ENCODE measurements around the gene IER3.

The IER3 gene

GRCh38 chr6:30747300-30747687, 2.9 kb upstream of the IER3 start:
- no peak overlapping the region for H4K91ac ChIP-seq (ENCODE audit: low read depth, low read length, poor library complexity)
- H3K9ac ChIP-seq (ENCODE audit: low read depth, low read length, poor library complexity), result no peak overlapping the region
- H2AFZ ChIP-seq (ENCODE audit: low read length), result no peak overlapping the region
- no CpG with 5 or more reads among the region's 1 CpG for WGBS, 2 donors (ENCODE audit: extremely low coverage in 2 of 2, insufficient read length in 2 of 2, insufficient replicate concordance in 1 of 2)
- H2BK15ac ChIP-seq (ENCODE audit: low read length), result no peak overlapping the region
- peaks cover 0 to 8% of the 10 kb centered on the region in 2 donors for H3K4me1 ChIP-seq (ENCODE audit: control insufficient read depth in 2 of 2, insufficient read depth in 1 of 2, low read depth in 1 of 2, low read length in 2 of 2)
- H2BK120ac ChIP-seq (ENCODE audit: low read depth, low read length), result no peak overlapping the region
- H3K4ac ChIP-seq (ENCODE audit: low read length), result no peak overlapping the region
- no peak overlapping the region for H2BK12ac ChIP-seq (ENCODE audit: low read length)
- H3K18ac ChIP-seq (ENCODE audit: low read length), result no peak overlapping the region
- no peak overlapping the region for H3K4me2 ChIP-seq (ENCODE audit: insufficient read depth, low read length, poor library complexity, severe bottlenecking)
- peaks cover 0 to 2% of the 10 kb centered on the region in 2 donors for H3K9me3 ChIP-seq (replicated peaks in 1 of 2; ENCODE audit: control insufficient read depth in 2 of 2, insufficient read depth in 1 of 2, low read depth in 1 of 2, low read length in 2 of 2)
- H2AK5ac ChIP-seq (ENCODE audit: low read depth, low read length), result no peak overlapping the region
- H3K27me3 ChIP-seq (ENCODE audit: control insufficient read depth in 3 of 3, insufficient read depth in 3 of 3, low read depth in 1 of 3, low read length in 3 of 3), result peaks cover 0 to 13% (median 2%) of the 10 kb centered on the region in 3 experiments
- DNase-seq (ENCODE audit: low spot score), result no peak
- H3K23ac ChIP-seq (ENCODE audit: low read depth, low read length, poor library complexity), result no peak overlapping the region
- no peak overlapping the region for H3K14ac ChIP-seq (ENCODE audit: low read length)
- no peak overlapping the region for H3K27ac ChIP-seq (replicated peaks; ENCODE audit: low read length)
- H2BK5ac ChIP-seq (ENCODE audit: low read length), result no peak overlapping the region
- H3K79me1 ChIP-seq (ENCODE audit: low read depth, low read length), result no peaks in the 10 kb centered on the region
- no peak overlapping the region for H4K8ac ChIP-seq (ENCODE audit: low read depth, low read length)
- H3K4me3 ChIP-seq (ENCODE audit: low read length in 2 of 2), result no peak overlapping the region
- H3K36me3 ChIP-seq (replicated peaks in 1 of 2; ENCODE audit: control insufficient read depth in 2 of 2, insufficient read depth in 2 of 2, low read length in 2 of 2), result no peaks in the 10 kb centered on the region

GRCh38 chr6:30743099-30744053, 971 bp downstream of the IER3 start:
- no peaks in the 10 kb centered on the region for H3K9me3 ChIP-seq (replicated peaks in 1 of 2; ENCODE audit: control insufficient read depth in 2 of 2, insufficient read depth in 1 of 2, low read depth in 1 of 2, low read length in 2 of 2)
- no peak overlapping the region for H2BK12ac ChIP-seq (ENCODE audit: low read length)
- no peak for DNase-seq (ENCODE audit: low spot score)
- peak overlapping the region; percentile 83 for H2AFZ ChIP-seq (ENCODE audit: low read length)
- H3K9ac ChIP-seq (ENCODE audit: low read depth, low read length, poor library complexity), result peak overlapping the region; percentile 92
- peak overlapping the region; percentile 81 for H2BK15ac ChIP-seq (ENCODE audit: low read length)
- no peak overlapping the region for H3K14ac ChIP-seq (ENCODE audit: low read length)
- H3K4me1 ChIP-seq (ENCODE audit: control insufficient read depth in 2 of 2, insufficient read depth in 1 of 2, low read depth in 1 of 2, low read length in 2 of 2), result peaks cover 10 to 14% of the 10 kb centered on the region in 2 donors
- WGBS, 2 donors (ENCODE audit: extremely low coverage in 2 of 2, insufficient read length in 2 of 2, insufficient replicate concordance in 1 of 2), result no CpG with 5 or more reads among the region's 55 CpGs
- H3K36me3 ChIP-seq (replicated peaks in 1 of 2; ENCODE audit: control insufficient read depth in 2 of 2, insufficient read depth in 2 of 2, low read length in 2 of 2), result peaks cover 18 to 34% of the 10 kb centered on the region in 2 donors
- H3K79me1 ChIP-seq (ENCODE audit: low read depth, low read length), result peaks cover 4% of the 10 kb centered on the region
- H2BK120ac ChIP-seq (ENCODE audit: low read depth, low read length), result no peak overlapping the region
- peak overlapping the region; percentile 100 for H3K23ac ChIP-seq (ENCODE audit: low read depth, low read length, poor library complexity)
- H3K4ac ChIP-seq (ENCODE audit: low read length), result no peak overlapping the region
- H2BK5ac ChIP-seq (ENCODE audit: low read length), result peak overlapping the region; percentile 62
- peak overlapping the region; percentile 90 for H3K18ac ChIP-seq (ENCODE audit: low read length)
- H4K91ac ChIP-seq (ENCODE audit: low read depth, low read length, poor library complexity), result no peak overlapping the region
- peaks cover 0 to 13% (median 2%) of the 10 kb centered on the region in 3 experiments for H3K27me3 ChIP-seq (ENCODE audit: control insufficient read depth in 3 of 3, insufficient read depth in 3 of 3, low read depth in 1 of 3, low read length in 3 of 3)
- peak overlapping the region; percentile 79 for H3K4me2 ChIP-seq (ENCODE audit: insufficient read depth, low read length, poor library complexity, severe bottlenecking)
- no peak overlapping the region for H4K8ac ChIP-seq (ENCODE audit: low read depth, low read length)
- H3K4me3 ChIP-seq (ENCODE audit: low read length in 2 of 2), result peak overlapping the region; percentile 90 to 99
- no peak overlapping the region for H3K27ac ChIP-seq (replicated peaks; ENCODE audit: low read length)
- H2AK5ac ChIP-seq (ENCODE audit: low read depth, low read length), result peak overlapping the region; percentile 88

- H3K4me3 ChIP-seq (ENCODE audit: low read length in 2 of 2), result peak within 1 kb of the TSS; percentile 90 to 99
- H3K36me3 ChIP-seq (replicated peaks in 1 of 2; ENCODE audit: control insufficient read depth in 2 of 2, insufficient read depth in 2 of 2, low read length in 2 of 2), result peaks cover 24 to 42% of the 10 kb centered on the region in 2 donors
- no peak within 1 kb of the TSS for H4K8ac ChIP-seq (ENCODE audit: low read depth, low read length)
- H2BK120ac ChIP-seq (ENCODE audit: low read depth, low read length), result peak within 1 kb of the TSS; percentile 43
- H4K91ac ChIP-seq (ENCODE audit: low read depth, low read length, poor library complexity), result no peak within 1 kb of the TSS
- peak within 1 kb of the TSS; percentile 63 for H2BK15ac ChIP-seq (ENCODE audit: low read length)
- H2AK5ac ChIP-seq (ENCODE audit: low read depth, low read length), result peak within 1 kb of the TSS; percentile 16
- DNase-seq (ENCODE audit: low spot score), result peak; percentile 75
- peak within 1 kb of the TSS; percentile 14 for H2BK5ac ChIP-seq (ENCODE audit: low read length)
- peak within 1 kb of the TSS; percentile 99 for H3K23ac ChIP-seq (ENCODE audit: low read depth, low read length, poor library complexity)
- H3K4ac ChIP-seq (ENCODE audit: low read length), result no peak within 1 kb of the TSS
- peak within 1 kb of the TSS; percentile 79 for H3K4me2 ChIP-seq (ENCODE audit: insufficient read depth, low read length, poor library complexity, severe bottlenecking)
- peak within 1 kb of the TSS; percentile 90 for H3K18ac ChIP-seq (ENCODE audit: low read length)
- H3K79me1 ChIP-seq (ENCODE audit: low read depth, low read length), result peaks cover 4% of the 10 kb centered on the region
- peak within 1 kb of the TSS; percentile 83 for H2AFZ ChIP-seq (ENCODE audit: low read length)
- peaks cover 0 to 13% (median 2%) of the 10 kb centered on the region in 3 experiments for H3K27me3 ChIP-seq (ENCODE audit: control insufficient read depth in 3 of 3, insufficient read depth in 3 of 3, low read depth in 1 of 3, low read length in 3 of 3)
- no CpG with 5 or more reads among the region's 66 CpGs for WGBS, 2 donors (ENCODE audit: extremely low coverage in 2 of 2, insufficient read length in 2 of 2, insufficient replicate concordance in 1 of 2)
- no peak within 1 kb of the TSS for H2BK12ac ChIP-seq (ENCODE audit: low read length)
- peak within 1 kb of the TSS; percentile 42 for H3K27ac ChIP-seq (replicated peaks; ENCODE audit: low read length)
- peak within 1 kb of the TSS; percentile 92 for H3K9ac ChIP-seq (ENCODE audit: low read depth, low read length, poor library complexity)
- no peaks in the 10 kb centered on the region for H3K9me3 ChIP-seq (replicated peaks in 1 of 2; ENCODE audit: control insufficient read depth in 2 of 2, insufficient read depth in 1 of 2, low read depth in 1 of 2, low read length in 2 of 2)
- peaks cover 10 to 14% of the 10 kb centered on the region in 2 donors for H3K4me1 ChIP-seq (ENCODE audit: control insufficient read depth in 2 of 2, insufficient read depth in 1 of 2, low read depth in 1 of 2, low read length in 2 of 2)
- H3K14ac ChIP-seq (ENCODE audit: low read length), result peak within 1 kb of the TSS; percentile 33
Observed at GRCh38 chr6:30742316-30743098, 1.8 kb downstream of the IER3 start, which contains the start of gene FLOT1. TSS of gene FLOT1 (minus strand) at chr6:30742687. CDS start at chr6:30742189, 498 bp downstream.
